ENCODE data around the gene CP.
"Not testable (repeated sequence)": the region's sequence is repeated elsewhere in the genome, so short reads cannot be mapped to it uniquely, and the experiment has no call there.

CP gene

GRCh38 chr3:149215515-149215914 is 6.1 kb downstream of the CP start:
- no peaks in the 10 kb centered on the region for H3K27me3 Mint-ChIP-seq
- no peak for DNase-seq
- H3K4me1 Mint-ChIP-seq (ENCODE audit: low read depth), result no peaks in the 10 kb centered on the region
- H3K36me3 Mint-ChIP-seq (ENCODE audit: low read depth), result no peaks in the 10 kb centered on the region
- no peak overlapping the region for H3K4me3 Mint-ChIP-seq
- no peak overlapping the region for H3K27ac Mint-ChIP-seq
- no peaks in the 10 kb centered on the region for H3K9me3 Mint-ChIP-seq

- Mint-ChIP-seq H3K27me3 (no peaks in the 10 kb centered on the region), H3K4me1 (ENCODE audit: low read depth) (no peaks in the 10 kb centered on the region), H3K9me3 (no peaks in the 10 kb centered on the region), H3K27ac (no peak overlapping the region), H3K36me3 (ENCODE audit: low read depth) (no peaks in the 10 kb centered on the region), H3K4me3 (no peak overlapping the region)
- no peak for DNase-seq
Measured at GRCh38 chr3:149214702-149215101, 6.9 kb downstream of the CP start.

DNA sequence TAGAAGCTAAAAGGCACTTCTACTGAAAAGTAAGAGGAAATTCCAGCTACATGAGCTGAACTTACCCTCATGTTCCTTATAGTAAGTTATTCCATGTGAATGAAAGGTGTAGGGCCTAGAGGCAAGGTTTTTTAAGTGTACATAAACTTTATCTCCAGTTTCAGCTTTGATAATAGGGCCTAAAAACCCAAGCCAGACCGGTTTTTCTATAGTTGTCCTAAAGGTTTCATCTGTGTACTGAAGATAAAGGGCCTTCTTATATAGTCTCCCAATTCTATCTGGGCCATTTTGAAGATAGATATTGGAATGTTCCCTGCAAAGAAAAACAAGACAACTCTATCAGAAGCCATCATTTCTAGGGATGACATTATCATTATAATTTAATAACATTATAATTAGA is 9.2 kb downstream of the CP start:
- no peaks in the 10 kb centered on the region for H3K36me3 Mint-ChIP-seq (ENCODE audit: low read depth)
- DNase-seq, result no peak
- H3K27ac Mint-ChIP-seq, result no peak overlapping the region
- no peaks in the 10 kb centered on the region for H3K9me3 Mint-ChIP-seq
- no peaks in the 10 kb centered on the region for H3K27me3 Mint-ChIP-seq
- no peaks in the 10 kb centered on the region for H3K4me1 Mint-ChIP-seq (ENCODE audit: low read depth)
- H3K4me3 Mint-ChIP-seq, result no peak overlapping the region

DNA sequence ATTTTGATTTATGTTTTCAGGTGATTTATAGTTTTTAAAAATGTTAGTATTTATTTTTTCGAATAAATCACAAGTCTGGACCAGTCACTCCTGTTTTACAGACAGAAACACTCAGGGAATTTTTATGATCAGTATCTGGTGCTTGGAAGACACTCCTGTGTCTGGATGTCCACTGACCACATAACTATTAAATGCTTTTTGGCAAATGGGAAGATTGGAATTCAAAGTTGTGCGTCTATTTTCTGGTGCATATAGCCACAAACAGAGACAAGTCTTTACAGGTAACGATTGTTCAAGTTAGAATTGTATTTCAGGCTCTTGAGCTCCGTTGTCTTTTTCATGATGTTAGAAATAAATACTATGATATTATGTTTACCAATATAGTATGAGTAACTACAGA is 12.2 kb downstream of the CP start:
- no peak overlapping the region for H3K27ac Mint-ChIP-seq
- H3K27me3 Mint-ChIP-seq, result no peaks in the 10 kb centered on the region
- no peak overlapping the region for H3K4me3 Mint-ChIP-seq
- no peaks in the 10 kb centered on the region for H3K9me3 Mint-ChIP-seq
- H3K4me1 Mint-ChIP-seq (ENCODE audit: low read depth), result no peaks in the 10 kb centered on the region
- no peak for DNase-seq
- no peaks in the 10 kb centered on the region for H3K36me3 Mint-ChIP-seq (ENCODE audit: low read depth)

DNA sequence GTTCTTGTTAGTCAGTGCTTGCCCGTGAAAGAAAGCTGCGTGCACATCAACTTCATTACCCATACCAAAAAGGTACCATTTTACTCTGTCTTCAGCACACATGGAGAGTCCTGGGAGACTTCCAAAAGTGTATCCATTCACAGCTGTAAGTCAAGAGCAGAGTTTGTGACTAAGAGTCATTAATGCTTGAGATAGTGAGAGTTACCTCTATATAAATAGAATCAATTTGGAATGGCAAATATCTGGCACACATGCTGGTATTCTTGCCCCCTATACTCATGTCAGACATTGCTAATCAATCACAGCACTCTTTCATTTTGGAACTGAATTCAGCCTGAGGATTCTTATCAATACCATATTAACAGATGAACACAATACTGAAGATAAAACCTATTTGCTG is 14.2 kb downstream of the CP start:
- Mint-ChIP-seq H3K27ac (no peak overlapping the region), H3K9me3 (no peaks in the 10 kb centered on the region), H3K27me3 (no peaks in the 10 kb centered on the region), H3K4me1 (ENCODE audit: low read depth) (peaks cover 7% of the 10 kb centered on the region), H3K36me3 (ENCODE audit: low read depth) (no peaks in the 10 kb centered on the region), H3K4me3 (no peak overlapping the region)
- no peak for DNase-seq

GRCh38 chr3:149204390-149204991 is 17.1 kb downstream of the CP start:
- Mint-ChIP-seq H3K4me3 (no peak overlapping the region), H3K9me3 (no peaks in the 10 kb centered on the region), H3K36me3 (ENCODE audit: low read depth) (no peaks in the 10 kb centered on the region), H3K27me3 (peaks cover 6% of the 10 kb centered on the region), H3K4me1 (ENCODE audit: low read depth) (peaks cover 7% of the 10 kb centered on the region), H3K27ac (no peak overlapping the region)
- DNase-seq, result no peak

GRCh38 chr3:149203758-149204157 is 17.9 kb downstream of the CP start:
- no peak for DNase-seq
- Mint-ChIP-seq H3K27ac (no peak overlapping the region), H3K27me3 (peaks cover 7% of the 10 kb centered on the region), H3K4me3 (no peak overlapping the region), H3K9me3 (no peaks in the 10 kb centered on the region), H3K36me3 (ENCODE audit: low read depth) (no peaks in the 10 kb centered on the region), H3K4me1 (ENCODE audit: low read depth) (peaks cover 7% of the 10 kb centered on the region)

DNA sequence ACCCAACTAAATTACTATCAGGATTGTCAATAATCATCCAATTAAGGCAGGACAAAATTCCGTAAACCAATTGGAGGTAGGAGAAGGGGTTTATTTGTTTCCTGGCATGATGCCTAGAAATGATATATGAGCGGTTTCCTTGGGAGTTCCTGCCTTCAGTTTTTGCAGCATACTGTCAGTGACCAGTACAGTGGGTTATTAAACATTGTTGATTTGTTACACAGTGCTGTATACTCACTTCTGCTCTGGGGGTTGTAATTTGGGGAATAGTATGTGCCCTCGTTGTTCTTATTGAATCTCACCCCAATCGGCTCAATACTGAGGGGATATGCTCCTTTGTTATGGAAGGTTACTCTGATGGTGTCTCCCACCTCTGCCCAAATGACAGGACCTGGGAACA is 22.2 kb downstream of the CP start:
- Mint-ChIP-seq H3K4me3 (no peak overlapping the region), H3K27ac (no peak overlapping the region), H3K4me1 (ENCODE audit: low read depth) (peaks cover 7% of the 10 kb centered on the region), H3K36me3 (ENCODE audit: low read depth) (no peaks in the 10 kb centered on the region), H3K27me3 (peaks cover 7% of the 10 kb centered on the region), H3K9me3 (no peaks in the 10 kb centered on the region)
- no peak for DNase-seq

- H3K4me1 Mint-ChIP-seq (ENCODE audit: low read depth), result peaks cover 1% of the 10 kb centered on the region
- no peak for DNase-seq
- no peaks in the 10 kb centered on the region for H3K9me3 Mint-ChIP-seq
- no peak overlapping the region for H3K4me3 Mint-ChIP-seq
- H3K27ac Mint-ChIP-seq, result no peak overlapping the region
- no peaks in the 10 kb centered on the region for H3K36me3 Mint-ChIP-seq (ENCODE audit: low read depth)
- peaks cover 7% of the 10 kb centered on the region for H3K27me3 Mint-ChIP-seq
Measured at GRCh38 chr3:149198611-149199010, 23.0 kb downstream of the CP start.

DNA sequence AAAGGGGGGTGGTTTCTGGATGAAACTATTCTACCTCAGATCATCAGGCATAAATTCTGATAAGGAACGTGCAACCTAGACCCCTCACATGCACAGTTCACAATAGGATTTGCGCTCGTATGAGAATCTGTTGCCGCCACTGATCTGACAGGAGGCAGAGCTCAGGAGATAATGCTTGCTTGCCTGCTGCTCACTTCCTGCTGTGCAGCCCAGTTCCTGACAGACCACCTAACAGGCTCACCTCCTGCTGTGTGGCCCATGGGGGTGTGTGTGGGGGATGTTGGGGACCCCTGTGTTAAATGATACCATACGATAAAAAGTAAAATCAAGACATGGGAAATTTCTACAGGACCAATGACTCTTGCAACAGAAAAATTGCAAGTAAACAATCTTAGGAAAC is 24.0 kb downstream of the CP start:
- Mint-ChIP-seq H3K4me3 (no peak overlapping the region), H3K27me3 (peaks cover 7% of the 10 kb centered on the region), H3K9me3 (no peaks in the 10 kb centered on the region), H3K36me3 (ENCODE audit: low read depth) (no peaks in the 10 kb centered on the region), H3K4me1 (ENCODE audit: low read depth) (no peaks in the 10 kb centered on the region), H3K27ac (no peak overlapping the region)
- DNase-seq, result no peak

DNA sequence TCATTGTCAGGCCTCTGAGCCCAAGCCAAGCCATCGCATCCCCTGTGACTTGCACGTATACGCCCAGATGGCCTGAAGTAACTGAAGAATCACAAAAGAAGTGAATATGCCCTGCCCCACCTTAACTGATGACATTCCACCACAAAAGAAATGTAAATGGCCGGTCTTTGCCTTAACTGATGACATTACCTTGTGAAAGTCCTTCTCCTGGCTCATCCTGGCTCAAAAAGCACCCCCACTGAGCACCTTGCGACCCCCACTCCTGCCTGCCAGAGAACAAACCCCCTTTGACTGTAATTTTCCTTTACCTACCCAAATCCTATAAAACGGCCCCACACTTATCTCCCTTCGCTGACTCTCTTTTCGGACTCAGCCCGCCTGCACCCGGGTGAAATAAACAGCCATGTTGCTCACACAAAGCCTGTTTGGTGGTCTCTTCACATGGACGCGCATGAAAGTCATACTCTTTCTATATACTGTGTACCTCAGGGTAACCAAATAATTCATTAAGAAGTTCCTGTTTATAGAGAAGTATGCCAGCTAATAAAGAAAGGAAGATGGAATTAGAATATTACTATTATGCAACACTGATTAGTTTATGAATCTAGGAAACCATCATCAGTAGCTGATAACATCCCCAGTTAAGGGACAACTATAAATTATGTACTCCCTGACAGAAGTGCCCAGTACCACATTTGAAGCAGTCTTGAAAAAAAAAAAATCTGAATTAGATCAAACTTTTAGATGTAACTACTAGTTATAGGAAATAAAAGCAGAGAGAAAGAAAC is 24.6 kb downstream of the CP start:
- not testable (repeated sequence) for H3K4me1 Mint-ChIP-seq (ENCODE audit: low read depth); DNase-seq; H3K36me3 Mint-ChIP-seq (ENCODE audit: low read depth); H3K4me3 Mint-ChIP-seq; H3K27ac Mint-ChIP-seq; H3K9me3 Mint-ChIP-seq; H3K27me3 Mint-ChIP-seq

GRCh38 chr3:149195221-149195620 is 26.4 kb downstream of the CP start:
- no peak for DNase-seq
- Mint-ChIP-seq H3K4me3 (no peak overlapping the region), H3K27ac (no peak overlapping the region), H3K9me3 (no peaks in the 10 kb centered on the region), H3K36me3 (ENCODE audit: low read depth) (no peaks in the 10 kb centered on the region), H3K4me1 (ENCODE audit: low read depth) (no peaks in the 10 kb centered on the region), H3K27me3 (peaks cover 4% of the 10 kb centered on the region)

GRCh38 chr3:149188494-149188893 is 33.1 kb downstream of the CP start:
- no peaks in the 10 kb centered on the region for H3K9me3 Mint-ChIP-seq
- DNase-seq, result no peak
- H3K4me3 Mint-ChIP-seq, result no peak overlapping the region
- no peaks in the 10 kb centered on the region for H3K4me1 Mint-ChIP-seq (ENCODE audit: low read depth)
- no peaks in the 10 kb centered on the region for H3K36me3 Mint-ChIP-seq (ENCODE audit: low read depth)
- H3K27me3 Mint-ChIP-seq, result peaks cover 5% of the 10 kb centered on the region
- no peak overlapping the region for H3K27ac Mint-ChIP-seq

DNA sequence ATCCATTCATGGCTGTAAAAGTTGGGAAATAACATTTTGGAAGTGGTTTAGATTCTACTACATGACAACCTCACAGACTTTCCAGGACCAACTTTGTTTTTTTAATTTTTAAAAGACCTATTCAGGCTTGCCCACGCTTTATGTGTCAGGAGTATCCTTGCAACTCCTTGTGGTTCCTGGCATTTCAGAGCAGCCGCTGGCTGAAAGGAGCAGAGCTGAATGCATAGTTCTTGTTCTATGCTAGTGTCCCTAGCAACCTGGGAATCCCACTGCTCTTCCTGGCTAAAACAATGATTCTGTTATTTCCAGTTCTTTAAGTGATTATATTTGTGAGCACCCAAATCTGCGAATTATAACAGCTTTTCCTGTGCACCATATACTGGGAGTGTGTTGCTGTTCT is 34.9 kb downstream of the CP start:
- no peak overlapping the region for H3K27ac Mint-ChIP-seq
- no peaks in the 10 kb centered on the region for H3K36me3 Mint-ChIP-seq (ENCODE audit: low read depth)
- H3K9me3 Mint-ChIP-seq, result no peaks in the 10 kb centered on the region

DNA sequence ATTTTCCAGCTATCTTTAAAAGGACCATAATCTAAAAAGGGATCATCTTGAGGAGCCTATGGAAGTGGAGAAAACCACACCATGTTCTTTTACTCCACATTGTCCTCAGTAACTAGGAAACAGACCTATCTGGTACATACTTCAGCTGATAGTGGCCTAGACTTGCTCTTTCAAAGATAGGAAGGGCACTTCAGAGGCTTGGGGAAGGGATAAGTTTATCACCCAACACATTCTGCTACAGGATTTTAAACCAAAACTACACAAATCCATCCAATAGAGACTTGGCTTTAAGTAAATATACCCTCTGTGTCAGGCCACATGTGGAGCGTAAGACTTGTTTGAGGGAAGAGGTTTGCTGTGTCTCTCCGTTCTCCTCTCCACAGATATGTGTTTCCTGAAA is 35.4 kb downstream of the CP start:
- no peaks in the 10 kb centered on the region for H3K9me3 Mint-ChIP-seq
- peaks cover 5% of the 10 kb centered on the region for H3K27me3 Mint-ChIP-seq
- H3K36me3 Mint-ChIP-seq (ENCODE audit: low read depth), result no peaks in the 10 kb centered on the region
- no peaks in the 10 kb centered on the region for H3K4me1 Mint-ChIP-seq (ENCODE audit: low read depth)
- no peak overlapping the region for H3K27ac Mint-ChIP-seq
- DNase-seq, result no peak
- no peak overlapping the region for H3K4me3 Mint-ChIP-seq

More for the DNA sequence above, 34.9 kb downstream of the CP start:
- DNase-seq, result no peak
- H3K27me3 Mint-ChIP-seq, result peaks cover 5% of the 10 kb centered on the region
- H3K4me1 Mint-ChIP-seq (ENCODE audit: low read depth), result no peaks in the 10 kb centered on the region
- H3K4me3 Mint-ChIP-seq, result no peak overlapping the region
